ENCODE results near the gene PLCB1. TPM values are rescaled to one million over a fixed set of nuclear protein-coding genes. Genes with fewer than 3 reads are reported as not detected.

The PLCB1 gene
- total and polyA plus RNA-seq, 7 donors: 1.5 to 10.7 (median 4.2) TPM

- Histone ChIP-seq H3K36me3 (ENCODE audit: insufficient read depth in 1 of 2, low read depth in 1 of 2) (no peaks in the 10 kb centered on the region), H3K27ac (no peak overlapping the region), H3K4me1 (no peaks in the 10 kb centered on the region), H3K27me3 (ENCODE audit: insufficient read depth in 3 of 3, low read length in 2 of 3) (no peaks in the 10 kb centered on the region), H3K9me3 (no peaks in the 10 kb centered on the region), H3K4me3 (no peak overlapping the region)
- intact Hi-C loops (cut with DNase I): no loop called here
- TF ChIP-seq CTCF (IDR thresholded peaks at IDR 0.05): no peak
- ATAC-seq (no peak), DNase-seq (no peak)
- 97 to 100% (median 98%) methylated on average over 1 of the region's 1 CpG for WGBS, 3 donors
Observed at GRCh38 chr20:8208226-8208625, 76.2 kb downstream of the PLCB1 start.

GRCh38 chr20:8209061-8209460 is 77.0 kb downstream of the PLCB1 start:
- ATAC-seq (no peak), DNase-seq (no peak)
- Histone ChIP-seq H3K27me3 (ENCODE audit: insufficient read depth in 3 of 3, low read length in 2 of 3) (no peaks in the 10 kb centered on the region), H3K4me1 (no peaks in the 10 kb centered on the region), H3K9me3 (no peaks in the 10 kb centered on the region), H3K4me3 (no peak overlapping the region), H3K27ac (no peak overlapping the region), H3K36me3 (ENCODE audit: insufficient read depth in 1 of 2, low read depth in 1 of 2) (no peaks in the 10 kb centered on the region)
- intact Hi-C loops (cut with DNase I): no loop called here
- 47 to 51% (median 50%) methylated on average over 2 of the region's 2 CpGs for WGBS, 3 donors
- no peak for TF ChIP-seq CTCF (IDR thresholded peaks at IDR 0.05)

GRCh38 chr20:8210749-8211148 is 78.7 kb downstream of the PLCB1 start:
- Histone ChIP-seq H3K27me3 (ENCODE audit: insufficient read depth in 3 of 3, low read length in 2 of 3) (no peaks in the 10 kb centered on the region), H3K9me3 (no peaks in the 10 kb centered on the region), H3K27ac (no peak overlapping the region), H3K4me3 (no peak overlapping the region), H3K4me1 (peaks cover 5% of the 10 kb centered on the region), H3K36me3 (ENCODE audit: insufficient read depth in 1 of 2, low read depth in 1 of 2) (no peaks in the 10 kb centered on the region)
- 87 to 95% (median 94%) methylated on average over 1 of the region's 1 CpG for whole genome bisulfite sequencing, 3 donors
- DNase-seq (no peak), ATAC-seq (no peak)
- no peak for TF ChIP-seq CTCF (IDR thresholded peaks at IDR 0.05)
- intact Hi-C loops (cut with DNase I): no loop called here

DNA sequence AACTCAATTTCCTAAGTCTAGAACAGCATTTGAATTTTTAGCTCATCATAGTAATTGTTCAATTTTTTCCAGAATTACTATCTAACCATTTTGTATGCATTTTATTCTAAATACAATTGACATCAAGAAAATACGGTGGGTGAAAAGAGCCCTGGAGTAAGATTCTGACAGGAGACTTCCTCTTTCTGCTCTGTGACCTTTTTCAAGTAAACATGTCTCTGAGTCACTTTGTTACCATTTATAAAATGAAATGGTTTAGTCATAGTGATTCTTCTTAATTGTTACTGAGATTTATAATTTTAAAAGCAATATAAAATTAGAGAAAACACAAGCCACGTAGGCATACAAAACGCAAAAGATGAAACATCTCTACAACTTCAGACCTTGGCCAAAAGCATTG is 80.2 kb downstream of the PLCB1 start:
- Histone ChIP-seq H3K36me3 (ENCODE audit: insufficient read depth in 1 of 2, low read depth in 1 of 2) (no peaks in the 10 kb centered on the region), H3K27ac (no peak overlapping the region), H3K4me1 (peaks cover 5% of the 10 kb centered on the region), H3K9me3 (no peaks in the 10 kb centered on the region), H3K27me3 (ENCODE audit: insufficient read depth in 3 of 3, low read length in 2 of 3) (no peaks in the 10 kb centered on the region), H3K4me3 (no peak overlapping the region)
- DNase-seq (no peak), ATAC-seq (no peak)
- TF ChIP-seq CTCF (IDR thresholded peaks at IDR 0.05): no peak
- intact Hi-C loops (cut with DNase I): no loop called here
- 87 to 93% (median 92%) methylated on average over 3 of the region's 3 CpGs for WGBS, 3 donors

- no peak overlapping the region for H3K4me3 ChIP-seq
- DNase-seq: no peak
- peaks cover 5% of the 10 kb centered on the region for H3K4me1 ChIP-seq
- H3K36me3 ChIP-seq (ENCODE audit: insufficient read depth in 1 of 2, low read depth in 1 of 2): no peaks in the 10 kb centered on the region
- no peak overlapping the region for H3K27ac ChIP-seq
- H3K9me3 ChIP-seq: no peaks in the 10 kb centered on the region
- H3K27me3 ChIP-seq (ENCODE audit: insufficient read depth in 3 of 3, low read length in 2 of 3): no peaks in the 10 kb centered on the region
- intact Hi-C loops (cut with DNase I): no loop called here
- no peak for ATAC-seq
- TF ChIP-seq CTCF (IDR thresholded peaks at IDR 0.05): no peak
- 92 to 100% (median 96%) methylated on average over 1 of the region's 1 CpG for WGBS, 3 donors
Observed at GRCh38 chr20:8213270-8213669, 81.2 kb downstream of the PLCB1 start.
